ENCODE measurements around the gene GNAT1. TPM values are rescaled to one million over a fixed set of nuclear protein-coding genes. Genes with fewer than 3 reads are reported as not detected.

GNAT1 gene
- total RNA-seq, 2 donors from 2014 or later: not detected

GRCh38 chr3:50245251-50245745 lies 53.9 kb downstream of the GNAT1 start:
- TF ChIP-seq, protein P1, sequence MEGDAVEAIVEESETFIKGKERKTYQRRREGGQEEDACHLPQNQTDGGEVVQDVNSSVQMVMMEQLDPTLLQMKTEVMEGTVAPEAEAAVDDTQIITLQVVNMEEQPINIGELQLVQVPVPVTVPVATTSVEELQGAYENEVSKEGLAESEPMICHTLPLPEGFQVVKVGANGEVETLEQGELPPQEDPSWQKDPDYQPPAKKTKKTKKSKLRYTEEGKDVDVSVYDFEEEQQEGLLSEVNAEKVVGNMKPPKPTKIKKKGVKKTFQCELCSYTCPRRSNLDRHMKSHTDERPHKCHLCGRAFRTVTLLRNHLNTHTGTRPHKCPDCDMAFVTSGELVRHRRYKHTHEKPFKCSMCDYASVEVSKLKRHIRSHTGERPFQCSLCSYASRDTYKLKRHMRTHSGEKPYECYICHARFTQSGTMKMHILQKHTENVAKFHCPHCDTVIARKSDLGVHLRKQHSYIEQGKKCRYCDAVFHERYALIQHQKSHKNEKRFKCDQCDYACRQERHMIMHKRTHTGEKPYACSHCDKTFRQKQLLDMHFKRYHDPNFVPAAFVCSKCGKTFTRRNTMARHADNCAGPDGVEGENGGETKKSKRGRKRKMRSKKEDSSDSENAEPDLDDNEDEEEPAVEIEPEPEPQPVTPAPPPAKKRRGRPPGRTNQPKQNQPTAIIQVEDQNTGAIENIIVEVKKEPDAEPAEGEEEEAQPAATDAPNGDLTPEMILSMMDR (IDR thresholded peaks at IDR 0.05): no peak
- peak overlapping the region; percentile 88 to 95 for H3K27ac ChIP-seq
- H3K36me3 ChIP-seq: peaks cover 8% of the 10 kb centered on the region
- no peaks in the 10 kb centered on the region for H3K9me3 ChIP-seq
- peak overlapping the region in 1 of 2 donors; percentile 43 for H3K4me3 ChIP-seq
- no peak for DNase-seq (ENCODE audit: low spot score)
- peaks cover 0 to 98% of the 10 kb centered on the region in 2 donors for H3K4me1 ChIP-seq
- no peaks in the 10 kb centered on the region for H3K27me3 ChIP-seq

DNA sequence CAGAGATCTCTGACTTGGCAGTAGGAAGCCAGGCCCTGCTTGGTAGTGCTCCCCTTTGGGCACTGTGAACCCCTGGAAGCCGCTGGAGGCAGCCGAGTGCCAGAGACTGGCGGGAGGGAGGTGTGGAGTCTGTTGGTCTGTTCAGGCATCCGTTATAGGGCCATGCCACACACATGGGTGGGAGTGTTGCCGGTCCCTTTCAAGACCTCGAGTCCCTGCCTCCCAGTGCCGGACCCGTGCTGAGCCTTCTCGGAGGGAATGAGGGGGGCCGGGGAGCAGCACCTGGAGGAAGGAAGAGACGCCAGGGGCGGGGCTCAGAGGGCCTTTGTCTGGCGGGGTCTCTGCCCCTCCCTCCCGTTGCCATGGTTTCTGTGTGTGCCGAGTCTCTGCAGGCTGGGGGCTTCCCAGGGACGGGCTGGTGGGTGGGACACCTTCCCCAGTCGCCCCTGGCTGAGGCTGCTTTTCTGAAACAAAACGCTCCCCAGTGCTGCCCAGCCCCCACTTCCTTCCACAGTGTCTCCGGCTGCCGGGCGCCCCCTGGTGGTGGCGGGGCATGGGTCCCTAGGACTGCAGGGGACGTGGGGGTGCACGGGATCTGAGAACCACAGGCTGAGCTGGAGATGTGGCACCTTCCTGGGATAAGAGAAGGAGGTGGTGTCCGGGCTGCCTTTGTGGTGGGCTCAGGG lies 54.6 kb downstream of the GNAT1 start:
- Histone ChIP-seq H3K27me3 (no peaks in the 10 kb centered on the region), H3K4me3 (peak overlapping the region; percentile 33 to 43), H3K4me1 (peaks cover 0 to 98% of the 10 kb centered on the region in 2 donors), H3K9me3 (no peaks in the 10 kb centered on the region), H3K27ac (peak overlapping the region; percentile 88 to 95), H3K36me3 (peaks cover 7% of the 10 kb centered on the region)
- peak; percentile 91 for DNase-seq (ENCODE audit: low spot score)
- TF ChIP-seq, protein P1 (IDR thresholded peaks at IDR 0.05): peak; percentile 93 to 98

- DNase-seq (ENCODE audit: low spot score): no peak
Measured at GRCh38 chr3:50246517-50246954, 55.1 kb downstream of the GNAT1 start.

More at GRCh38 chr3:50246517-50246954, 55.1 kb downstream of the GNAT1 start:
- peak overlapping the region; percentile 88 to 95 for H3K27ac ChIP-seq
- H3K9me3 ChIP-seq: no peaks in the 10 kb centered on the region
- H3K27me3 ChIP-seq: no peaks in the 10 kb centered on the region
- H3K4me1 ChIP-seq: peaks cover 0 to 98% of the 10 kb centered on the region in 2 donors
- peak overlapping the region; percentile 33 to 43 for H3K4me3 ChIP-seq
- H3K36me3 ChIP-seq: peaks cover 7% of the 10 kb centered on the region
- TF ChIP-seq, protein P1 (IDR thresholded peaks at IDR 0.05): peak in 1 of 2 donors; percentile 20

MicroRNAs encoded within 50 kb of the gene (microRNA counts, 767-probe panel; counts per million panel counts)
- 0 to 31.0 counts per million in 2 donors for microRNA hsa-miR-566

Small RNAs within 50 kb of the gene (microRNA-seq; reads per million reads assigned to microRNA genes)
- gene MIR566 (ENCODE audit: borderline number of aligned reads in 2 of 2, borderline replicate concordance in 1 of 2) (0 reads per million in 2 donors), gene MIR5787 (ENCODE audit: borderline number of aligned reads in 2 of 2, borderline replicate concordance in 1 of 2) (0 reads per million in 2 donors)

Other genes with a start within 250 kb of the GNAT1 start
- gene RBM5, start 102.7 kb upstream of the GNAT1 start, total RNA-seq: 10 to 100 TPM; 58.7 to 75.8 TPM
- 10 to 100 TPM in 1 of 2 donors, 1 to 10 TPM in 1; 6.3 to 18.7 TPM for gene SEMA3F, start 36.3 kb upstream of the GNAT1 start, total RNA-seq
- 1 to 10 TPM; 2.4 to 7.9 TPM for gene SLC38A3, start 13.7 kb downstream of the GNAT1 start, total RNA-seq
- 100 to 1,000 TPM in 1 of 2 donors, 10 to 100 TPM in 1; 72.1 to 127 TPM for gene GNAI2, start 44.6 kb downstream of the GNAT1 start, total RNA-seq
- 10 to 100 TPM; 15.4 to 20.0 TPM for gene SEMA3B, start 77.5 kb downstream of the GNAT1 start, total RNA-seq
- 10 to 100 TPM in 1 of 2 donors, 1 to 10 TPM in 1; 9.0 to 10.6 TPM for gene LSMEM2, start 87.5 kb downstream of the GNAT1 start, total RNA-seq
- 10 to 100 TPM; 51.0 to 58.5 TPM for gene IFRD2, start 100.8 kb downstream of the GNAT1 start, total RNA-seq
- gene HYAL3, start 107.8 kb downstream of the GNAT1 start, total RNA-seq: 1 to 10 TPM in 1 of 2 donors, under 1 TPM in 1; 0.74 to 3.5 TPM
- gene NAA80, start 107.8 kb downstream of the GNAT1 start, total RNA-seq: 10 to 100 TPM in 1 of 2 donors, 1 to 10 TPM in 1; 9.0 to 10.7 TPM
- 10 to 100 TPM; 38.1 to 40.8 TPM for gene HYAL1, start 112.0 kb downstream of the GNAT1 start, total RNA-seq
- 100 to 1,000 TPM; 129 to 198 TPM for gene HYAL2, start 131.1 kb downstream of the GNAT1 start, total RNA-seq
- 10 to 100 TPM; 23.4 to 29.6 TPM for gene TUSC2, start 136.6 kb downstream of the GNAT1 start, total RNA-seq
- gene RASSF1, start 149.2 kb downstream of the GNAT1 start, total RNA-seq: 10 to 100 TPM; 18.6 to 25.9 TPM
- under 1 TPM; 0.26 to 0.31 TPM for gene ZMYND10, start 154.1 kb downstream of the GNAT1 start, total RNA-seq
- 10 to 100 TPM; 12.5 to 20.3 TPM for gene NPRL2, start 159.2 kb downstream of the GNAT1 start, total RNA-seq
- gene CYB561D2, start 159.3 kb downstream of the GNAT1 start, total RNA-seq: 10 to 100 TPM; 11.7 to 11.9 TPM
- 10 to 100 TPM; 37.1 to 47.4 TPM for gene TMEM115, start 167.9 kb downstream of the GNAT1 start, total RNA-seq